ENCODE results near the gene RTN4RL1. TPM values are rescaled to one million over a fixed set of nuclear protein-coding genes. Genes with fewer than 3 reads are reported as not detected.
"Not testable (repeated sequence)": the region's sequence is repeated elsewhere in the genome, so short reads cannot be mapped to it uniquely, and the experiment has no call there.

The RTN4RL1 gene
- total RNA-seq, 1 experiment from 2014 or later, result 0.67 TPM

DNA sequence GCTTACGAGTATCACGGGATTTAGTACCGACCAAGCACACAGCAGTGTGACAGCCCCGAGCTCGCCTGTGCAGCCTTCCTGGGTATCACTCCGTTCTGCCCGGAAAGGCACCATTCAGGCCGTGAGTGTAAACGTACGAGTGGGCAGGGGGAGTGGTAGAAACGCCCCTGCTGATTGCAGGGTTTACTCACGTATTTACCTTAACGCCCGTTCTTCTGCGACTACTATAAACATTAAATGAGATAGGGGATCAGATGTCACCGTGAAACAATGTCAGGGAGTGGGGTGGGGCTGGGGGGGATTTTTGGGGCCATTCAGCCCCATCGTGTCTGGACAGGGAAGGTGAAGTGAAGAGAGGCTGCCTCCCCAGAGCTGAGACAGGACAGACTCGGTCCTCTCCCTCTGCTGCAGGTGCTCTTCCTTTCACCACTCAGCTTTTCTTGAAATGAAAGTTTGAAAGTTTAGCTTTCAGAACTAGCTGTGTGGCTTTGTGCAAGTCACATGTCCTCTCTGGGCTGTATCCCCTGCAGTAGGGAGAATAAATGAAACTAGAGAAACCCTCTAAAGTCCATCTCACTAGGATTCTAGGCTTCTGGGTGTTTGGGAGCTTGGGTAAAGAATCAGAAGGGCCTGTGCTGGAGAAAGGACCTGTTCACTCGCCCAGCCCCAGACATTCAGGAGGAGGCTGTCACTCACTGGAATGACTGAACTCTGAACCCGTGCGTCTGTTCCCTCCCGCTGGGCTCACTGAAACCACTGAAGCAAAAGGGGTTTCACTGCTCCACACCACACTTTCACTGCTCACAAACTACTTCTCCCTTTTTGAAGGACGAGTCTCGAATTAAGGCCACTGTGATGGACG, 128.7 kb downstream of the RTN4RL1 start:
- no peak for DNase-seq (ENCODE audit: low read depth)

GRCh38 chr17:1895479-1895878, 129.7 kb downstream of the RTN4RL1 start:
- not testable (repeated sequence) for DNase-seq (ENCODE audit: low read depth)

DNA sequence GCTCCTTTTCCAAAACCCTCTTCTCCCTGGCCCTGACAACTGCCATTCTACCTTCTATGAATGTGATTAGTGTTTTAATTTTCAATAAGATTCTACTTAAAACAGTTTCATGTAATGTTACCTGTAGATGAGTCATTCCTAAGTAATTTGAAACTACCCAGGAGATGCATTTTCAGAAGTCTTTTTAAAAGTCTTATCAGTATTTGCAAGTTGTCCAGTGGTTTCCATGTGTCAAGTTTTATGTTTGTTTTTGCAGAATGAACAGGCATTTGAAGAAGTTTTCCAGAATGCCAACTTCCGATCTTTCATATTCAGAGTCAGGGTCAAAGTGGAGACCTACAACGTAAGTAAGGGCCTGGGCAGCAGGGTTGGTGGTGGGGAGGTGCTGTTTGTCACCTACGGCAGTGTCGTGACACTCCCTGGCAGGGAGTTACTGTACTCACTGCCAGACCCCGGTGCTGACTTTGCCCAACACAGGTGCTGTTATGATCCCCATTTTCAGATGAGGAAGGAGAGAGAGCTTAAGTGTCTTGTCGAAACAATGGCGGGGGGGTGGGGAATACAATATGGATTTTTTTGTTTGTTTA, 130.3 kb downstream of the RTN4RL1 start:
- DNase-seq (ENCODE audit: low read depth), result no peak

DNA sequence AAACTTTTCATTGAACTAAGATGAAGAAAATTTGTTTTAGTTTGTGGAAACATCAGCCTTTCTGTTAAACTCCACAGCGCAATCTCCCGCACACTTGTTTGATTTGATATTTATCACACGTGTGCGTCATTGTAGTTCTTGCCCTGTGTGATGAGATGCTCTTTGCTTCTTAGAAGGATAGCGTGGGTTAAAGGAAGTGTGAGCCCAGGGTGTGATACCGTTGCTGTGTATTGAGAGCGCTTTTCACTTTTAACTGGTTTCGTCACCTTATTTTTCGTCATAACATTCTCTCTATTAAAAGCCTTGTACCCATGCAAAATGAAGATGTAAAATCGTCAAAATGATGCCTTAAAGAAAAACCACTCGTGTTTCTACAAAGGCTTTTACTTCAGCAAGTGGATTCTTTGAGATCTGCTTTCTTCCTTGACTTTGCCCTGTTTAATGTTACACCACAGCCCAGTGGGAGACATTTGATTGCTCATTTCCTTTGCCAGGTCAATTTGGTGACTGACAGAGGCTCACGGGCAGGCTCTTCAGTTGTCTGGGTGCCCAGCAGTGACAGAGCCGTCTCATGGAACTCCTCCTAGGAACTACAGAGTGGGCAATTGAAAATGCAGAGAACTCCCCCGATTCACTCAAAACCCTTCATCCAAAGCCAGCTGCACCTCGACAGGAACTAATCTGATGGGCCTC, 134.2 kb downstream of the RTN4RL1 start:
- no peak for DNase-seq (ENCODE audit: low read depth)

- no peak for DNase-seq (ENCODE audit: low read depth)
Observed at GRCh38 chr17:1888741-1889140, 136.4 kb downstream of the RTN4RL1 start.

Other genes with a start within 250 kb of the RTN4RL1 start
- 6.7 and 11.3 TPM in 2 replicates for gene SMYD4, start 195.4 kb downstream of the RTN4RL1 start, total RNA-seq (2014; rRNA removed; shearing (Covaris generic))
- gene RPA1, start 195.3 kb downstream of the RTN4RL1 start, total RNA-seq (2014; rRNA removed; shearing (Covaris generic)), result 26.5 and 42.5 TPM in 2 replicates
- gene DPH1, start 4.8 kb upstream of the RTN4RL1 start, total RNA-seq (2014; rRNA removed; shearing (Covaris generic)), result 28.0 and 29.5 TPM in 2 replicates
- gene OVCA2, start 16.7 kb upstream of the RTN4RL1 start, total RNA-seq (2014; rRNA removed; shearing (Covaris generic)), result 18.9 and 24.0 TPM in 2 replicates
- gene HIC1, start 29.8 kb upstream of the RTN4RL1 start, total RNA-seq (2014; rRNA removed; shearing (Covaris generic)), result 2.2 and 3.7 TPM in 2 replicates